ENCODE data around the gene WNT6. TPM values are rescaled to one million over a fixed set of nuclear protein-coding genes. Genes with fewer than 3 reads are reported as not detected.
A peak's percentile ranks its signal among the peaks of the same experiment; 100 is the strongest.

The WNT6 gene
- total RNA-seq, 1 experiment from 2014 or later: 8.1 TPM

DNA sequence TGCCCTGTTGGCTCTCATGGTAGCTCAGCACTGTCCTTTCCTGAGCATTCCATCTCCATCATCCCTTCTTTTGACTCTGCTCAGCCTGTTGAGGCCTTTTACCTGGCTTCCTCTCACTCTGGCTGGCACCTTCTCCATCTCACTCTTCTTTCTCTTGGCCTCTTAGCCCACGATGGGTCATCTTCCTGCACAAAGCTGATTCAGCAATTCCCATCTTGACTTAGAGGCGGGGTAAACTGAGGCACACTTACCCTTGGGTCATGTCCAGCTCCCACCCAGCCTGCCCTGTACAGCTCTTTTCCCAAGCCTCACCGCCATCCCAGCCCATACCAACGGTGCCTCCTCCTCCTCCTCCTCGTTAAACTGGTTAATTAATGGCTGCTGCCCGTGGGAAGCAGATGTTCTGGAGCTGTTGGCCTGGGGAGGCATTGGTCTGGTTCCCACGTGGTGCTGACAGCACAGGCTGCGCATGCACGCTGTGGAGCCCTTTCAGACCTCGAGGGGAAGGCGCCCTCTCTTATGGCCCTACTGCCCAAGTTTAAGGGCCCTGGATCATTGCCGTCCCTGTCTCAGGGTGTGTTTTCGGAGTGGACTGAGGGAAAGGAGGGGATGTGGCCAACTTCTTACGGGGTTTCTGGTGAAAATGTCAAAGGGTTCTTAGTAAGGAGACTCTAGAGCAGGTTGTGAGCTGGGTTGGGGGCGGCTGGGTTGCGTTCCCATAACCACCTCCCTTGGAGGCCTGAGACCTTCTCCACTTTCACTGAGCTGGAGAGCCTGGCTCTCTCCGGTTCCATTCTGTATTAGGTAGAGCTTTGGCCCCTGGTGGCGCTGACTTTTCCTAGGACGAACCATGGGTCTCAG is 31.9 kb downstream of the WNT6 start:
- ATAC-seq: no peak
- H3K4me1 ChIP-seq (ENCODE audit: control insufficient read depth, insufficient read depth, low read length): peaks cover 40% of the 10 kb centered on the region
- intact Hi-C loops (cut with micrococcal nuclease; ENCODE audit: unreplicated experiment) (no loop called here), in situ Hi-C loops (cut with HindIII; ENCODE audit: low pct_unique_long_range_greater_than_20kb, low sequenced_read_pairs) (no loop called here)
- no peaks in the 10 kb centered on the region for H3K36me3 ChIP-seq (ENCODE audit: control insufficient read depth, insufficient read depth, low read length)
- POLR2A ChIA-PET: interaction anchor here (0.6 kb wide), 1 partner anchor 11 kb away, joined by 10 read pairs; the partner anchor contains the start of gene WNT10A
- TF ChIP-seq TCF7L2 (IDR thresholded peaks at IDR 0.05; ENCODE audit: low read depth, low read length): no peak
- TF ChIP-seq REST (IDR thresholded peaks at IDR 0.05; ENCODE audit: insufficient read depth in 1 of 2, low read depth in 2 of 2, low read length in 1 of 2): no peak
- TF ChIP-seq CTCF (IDR thresholded peaks at IDR 0.05): no peak
- no peak for TF ChIP-seq SIN3A (IDR thresholded peaks at IDR 0.05; ENCODE audit: borderline replicate concordance, insufficient read depth, low read depth, low read length)
- no peak for TF ChIP-seq POLR2AphosphoS5 (IDR thresholded peaks at IDR 0.05; ENCODE audit: low read depth, low read length)
- H3K9me3 ChIP-seq (ENCODE audit: control insufficient read depth, insufficient read depth, low read depth, low read length): no peaks in the 10 kb centered on the region
- peak overlapping the region; percentile 72; the same call in 1 of the 2 replicates for H3K27ac ChIP-seq (ENCODE audit: low read length)
- CTCF ChIA-PET: interaction anchor here (0.5 to 0.9 kb wide), 2 partner anchors 15 to 129 kb away, joined by 3 read pairs; no protein-coding TSS in a partner anchor
- no peaks in the 10 kb centered on the region for H3K27me3 ChIP-seq (ENCODE audit: control insufficient read depth, insufficient read depth, low read length)
- DNase-seq (ENCODE audit: low read depth, low spot score): no peak
- H3K4me3 ChIP-seq (ENCODE audit: low read depth in 2 of 2, low read length in 2 of 2): no peak overlapping the region
- BruUV-seq (replicated peaks): no TSS peak

- H3K4me1 ChIP-seq (ENCODE audit: control insufficient read depth, insufficient read depth, low read length): peaks cover 51% of the 10 kb centered on the region
- CTCF ChIA-PET: interaction anchor here (0.9 kb wide), 1 partner anchor 16 kb away, joined by 3 read pairs; no protein-coding TSS in a partner anchor
- no peaks in the 10 kb centered on the region for H3K9me3 ChIP-seq (ENCODE audit: control insufficient read depth, insufficient read depth, low read depth, low read length)
- H3K27ac ChIP-seq (ENCODE audit: low read length): peak overlapping the region; percentile 80
- H3K27me3 ChIP-seq (ENCODE audit: control insufficient read depth, insufficient read depth, low read length): no peaks in the 10 kb centered on the region
- peak overlapping the region; percentile 38 to 57 for H3K4me3 ChIP-seq (ENCODE audit: low read depth in 2 of 2, low read length in 2 of 2)
- ATAC-seq (peak; percentile 64), DNase-seq (ENCODE audit: low read depth, low spot score) (no peak)
- POLR2A ChIA-PET: no interaction called here
- no peaks in the 10 kb centered on the region for H3K36me3 ChIP-seq (ENCODE audit: control insufficient read depth, insufficient read depth, low read length)
- TF ChIP-seq TCF7L2 (IDR thresholded peaks at IDR 0.05; ENCODE audit: low read depth, low read length): no peak
- no peak for TF ChIP-seq SIN3A (IDR thresholded peaks at IDR 0.05; ENCODE audit: borderline replicate concordance, insufficient read depth, low read depth, low read length)
- no peak; the same call in 1 of the 2 replicates for TF ChIP-seq POLR2AphosphoS5 (IDR thresholded peaks at IDR 0.05; ENCODE audit: low read depth, low read length)
- TF ChIP-seq REST (IDR thresholded peaks at IDR 0.05; ENCODE audit: insufficient read depth in 1 of 2, low read depth in 2 of 2, low read length in 1 of 2): no peak
- TF ChIP-seq CTCF (IDR thresholded peaks at IDR 0.05): peak; percentile 89
- in situ Hi-C loops (cut with HindIII; ENCODE audit: low pct_unique_long_range_greater_than_20kb, low sequenced_read_pairs): no loop called here
- BruUV-seq (replicated peaks): no TSS peak
- intact Hi-C loops (cut with micrococcal nuclease; ENCODE audit: unreplicated experiment): no loop called here
These were observed 33.2 kb downstream of the WNT6 start for GRCh38 chr2:218892693-218893348.
